Stimulated activated CD8-positive, alpha-beta memory T cell treated with anti-CD3 and anti-CD28 coated beads, Interleukin-4, amount 100 ng/mL, for 1 hour (primary cell): ENCODE data around the gene THEM4.
"Not testable (repeated sequence)": the region's sequence is repeated elsewhere in the genome, so short reads cannot be mapped to it uniquely, and the experiment has no call there.

Experiments used
- DNase-seq, 2 donors: peaks; one replicate each; pipeline ENCODE4 v3.0.0-alpha.2; 2020; ENCODE audit warnings: low read depth in 2 of 2, low spot score in 1 of 2

Gene THEM4

DNA sequence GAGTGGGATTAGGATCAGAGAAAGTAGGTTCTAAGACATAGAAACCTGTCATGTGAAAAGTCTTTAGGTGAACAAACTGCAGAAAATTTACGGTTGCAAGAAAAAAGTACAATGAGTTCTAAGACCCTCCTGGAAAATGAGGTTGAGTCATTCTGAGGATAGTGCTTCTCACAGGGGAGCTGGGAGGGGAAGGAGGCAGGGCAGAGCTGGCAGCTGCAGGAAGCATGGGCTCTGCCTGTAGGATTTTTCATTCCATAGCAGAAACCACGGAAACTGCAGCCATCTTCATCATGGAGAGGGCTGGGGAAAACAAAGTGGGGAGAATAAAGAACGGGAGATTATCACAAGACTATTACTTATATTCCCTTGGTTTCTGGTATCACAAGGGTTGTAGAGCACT, 25.8 kb upstream of the THEM4 start:
- DNase-seq = no peak

DNA sequence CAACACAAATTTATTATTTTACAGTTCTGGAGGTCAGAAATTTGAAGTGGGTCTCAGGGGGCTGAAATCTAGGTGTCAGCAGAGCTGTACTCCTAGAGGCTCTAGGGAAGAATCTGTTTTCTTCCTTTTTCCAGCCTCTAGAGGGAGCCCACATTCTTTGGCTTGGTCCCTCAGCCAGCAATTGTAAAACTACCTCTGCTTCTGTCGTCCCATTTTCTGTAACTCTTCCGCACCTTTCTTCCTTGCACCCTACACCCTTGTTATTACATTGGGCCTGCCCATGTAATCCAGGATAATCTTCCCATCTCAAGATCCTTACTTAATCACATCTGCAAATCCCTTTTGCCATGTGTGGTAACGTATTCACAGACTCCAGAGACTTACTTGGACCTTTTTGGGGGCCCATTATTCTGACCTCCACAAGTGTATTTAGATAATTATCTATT, 24.8 kb upstream of the THEM4 start:
- DNase-seq = no peak

DNA sequence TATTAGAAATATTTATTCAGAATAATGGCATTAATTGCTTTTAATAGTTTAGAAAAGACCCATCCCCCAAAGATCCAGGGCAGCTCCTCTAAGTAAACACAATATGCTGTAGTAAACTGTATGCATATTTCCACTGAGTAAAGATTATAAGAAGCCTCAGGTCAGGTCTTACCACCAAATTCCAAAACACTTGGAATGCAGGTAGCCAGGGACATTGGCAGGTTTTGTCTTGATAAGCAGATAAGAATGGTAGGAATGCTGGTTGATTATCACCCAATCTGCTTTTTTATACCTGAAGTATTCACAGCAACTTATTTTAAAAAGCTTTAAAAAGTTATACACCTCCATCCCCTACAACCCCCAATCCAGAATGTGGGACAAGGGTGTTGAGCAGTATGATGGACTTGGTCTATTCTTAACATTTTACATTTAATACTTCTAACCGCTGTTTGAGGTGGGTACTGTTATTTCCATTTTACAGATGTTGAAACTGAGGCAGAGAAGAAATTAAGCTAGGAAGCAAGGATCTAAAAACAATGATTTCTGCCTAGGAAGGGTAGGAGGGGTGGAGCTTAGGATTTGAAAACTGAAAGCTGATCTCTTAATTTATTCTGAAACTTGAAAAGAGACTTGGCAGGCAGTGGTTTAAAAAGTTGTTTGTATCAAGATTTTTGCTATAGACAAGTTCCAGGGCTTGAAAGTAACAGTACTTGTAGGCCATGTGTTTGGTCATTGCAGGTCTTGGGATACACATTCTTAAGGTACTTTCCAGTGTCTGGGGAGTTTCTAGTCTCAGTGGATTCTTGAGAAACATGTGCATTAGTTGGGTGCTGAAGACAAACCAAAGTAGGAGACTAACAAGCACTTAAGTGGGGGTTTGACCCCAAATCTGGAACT, 15.6 kb upstream of the THEM4 start:
- no peak for DNase-seq

DNA sequence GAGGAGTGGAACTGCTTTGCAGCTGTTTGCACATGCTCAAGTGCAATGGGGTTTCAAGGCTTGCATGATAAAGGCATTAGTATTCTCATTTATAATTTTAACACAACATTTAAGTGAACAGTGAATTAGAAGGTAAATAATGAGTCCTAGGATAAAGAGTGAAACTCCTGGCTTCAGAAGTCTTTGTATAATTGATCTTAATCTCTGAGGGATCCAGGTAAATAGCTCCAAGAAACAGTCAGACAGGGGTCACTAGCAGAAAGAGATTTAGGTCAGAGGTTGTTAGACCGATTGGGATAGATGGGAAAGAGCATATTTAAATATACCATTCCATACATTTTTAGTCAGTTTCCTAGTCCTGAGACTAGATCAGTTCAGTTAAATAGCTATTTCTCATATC, 14.1 kb upstream of the THEM4 start:
- DNase-seq = no peak

DNA sequence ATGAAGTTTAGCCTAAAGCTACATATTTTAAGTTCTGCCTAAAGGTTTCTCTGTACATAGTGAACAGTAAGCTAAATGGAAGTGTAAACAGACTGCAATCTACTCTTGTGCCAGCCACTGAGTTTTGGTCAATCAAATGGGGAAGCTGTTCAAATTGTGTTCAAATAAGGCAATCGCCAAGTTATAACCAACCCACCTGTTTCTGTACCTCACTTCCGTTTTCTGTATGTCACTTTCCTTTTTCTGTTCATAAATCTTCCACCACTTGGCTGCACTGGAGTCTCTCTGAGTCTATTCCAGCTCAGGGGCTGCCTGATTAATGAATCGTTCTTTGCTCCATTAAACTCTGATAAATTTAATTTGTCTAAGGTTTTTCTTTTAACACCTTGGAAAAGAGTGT, 10.8 kb upstream of the THEM4 start:
- no peak for DNase-seq

DNA sequence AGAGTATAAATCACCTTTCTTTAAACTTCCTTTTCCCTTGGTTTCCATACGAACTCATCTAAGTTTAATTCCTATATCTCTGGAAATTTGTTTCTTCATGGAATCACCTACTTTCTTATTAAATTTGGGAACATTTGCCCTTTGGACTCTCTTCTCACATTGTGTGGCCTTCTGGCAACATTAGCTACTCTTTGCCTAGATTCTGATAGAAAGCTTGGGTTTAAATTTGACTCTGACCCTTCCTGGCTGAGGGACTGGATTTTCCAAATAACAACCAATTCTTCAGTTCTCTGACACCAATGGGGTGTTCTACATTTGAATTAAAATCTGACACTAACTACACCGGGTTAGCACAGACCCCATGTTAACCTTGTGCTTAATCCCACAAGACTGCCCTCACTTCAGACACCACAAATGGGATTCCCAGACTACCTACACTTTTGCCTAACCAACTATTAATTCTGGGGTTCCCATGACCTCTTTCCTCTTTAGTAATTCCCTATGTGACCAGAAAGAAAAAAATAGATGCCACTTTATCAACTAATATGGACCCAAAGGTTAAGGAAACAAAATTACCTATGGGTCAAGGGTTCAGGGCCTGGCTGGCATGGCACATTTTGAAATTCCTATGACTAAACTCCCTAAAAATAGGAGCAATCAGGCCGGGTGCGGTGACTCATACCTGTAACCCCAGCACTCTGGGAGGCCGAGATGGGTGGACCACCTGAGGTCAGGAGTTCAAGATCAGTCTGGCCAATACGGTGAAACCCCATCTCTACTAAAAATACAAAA, 9.7 kb upstream of the THEM4 start:
- no peak for DNase-seq

DNA sequence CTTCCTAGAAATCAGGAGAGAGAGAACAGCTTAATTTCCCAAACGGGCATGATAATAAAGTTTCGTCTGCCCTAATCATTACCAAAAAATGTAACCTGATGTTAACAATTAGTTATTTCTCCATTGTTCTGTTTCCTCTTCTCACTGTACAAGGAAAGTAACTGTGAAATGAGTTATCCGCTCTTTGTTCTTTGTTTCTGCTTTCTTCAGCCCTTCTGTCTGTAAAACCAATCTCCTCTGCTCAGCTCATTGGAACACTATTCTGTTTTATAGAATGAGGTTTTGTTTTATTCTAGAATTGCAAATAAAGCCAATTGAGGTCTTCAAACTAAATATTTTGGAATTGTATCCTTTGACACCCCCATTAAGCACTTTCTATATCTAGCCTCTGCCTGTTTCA, 8.8 kb upstream of the THEM4 start:
- no peak for DNase-seq

DNA sequence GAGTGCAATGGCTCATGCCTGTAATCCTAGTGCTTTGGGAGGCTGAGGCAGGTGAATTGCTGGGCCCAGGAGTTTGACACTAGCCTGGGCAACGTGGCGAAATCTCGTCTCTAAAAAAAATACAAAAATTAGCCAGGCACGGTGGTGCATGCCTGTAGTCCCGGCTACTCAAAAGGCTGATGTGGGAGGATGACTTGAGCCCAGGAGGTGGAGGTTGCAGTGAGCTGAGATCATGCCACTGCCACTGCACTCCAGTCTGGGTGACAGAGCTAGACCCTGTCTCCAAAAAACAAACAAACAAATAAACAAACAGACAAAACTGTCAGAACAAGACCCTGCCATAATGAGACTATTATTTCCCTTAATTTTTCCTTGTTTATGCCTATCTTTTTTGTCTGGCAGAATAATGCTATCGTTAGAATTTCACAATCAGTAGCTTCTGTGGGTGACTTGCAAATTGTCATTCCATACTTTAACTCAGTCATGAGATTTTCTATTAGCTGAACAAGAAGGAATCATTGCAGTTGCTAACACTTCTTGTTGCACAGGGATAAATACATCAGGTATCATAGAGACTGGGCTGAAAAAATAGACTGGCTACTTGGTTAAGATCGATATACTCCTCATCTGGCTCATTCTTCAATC, 7.5 kb upstream of the THEM4 start:
- DNase-seq = no peak

DNA sequence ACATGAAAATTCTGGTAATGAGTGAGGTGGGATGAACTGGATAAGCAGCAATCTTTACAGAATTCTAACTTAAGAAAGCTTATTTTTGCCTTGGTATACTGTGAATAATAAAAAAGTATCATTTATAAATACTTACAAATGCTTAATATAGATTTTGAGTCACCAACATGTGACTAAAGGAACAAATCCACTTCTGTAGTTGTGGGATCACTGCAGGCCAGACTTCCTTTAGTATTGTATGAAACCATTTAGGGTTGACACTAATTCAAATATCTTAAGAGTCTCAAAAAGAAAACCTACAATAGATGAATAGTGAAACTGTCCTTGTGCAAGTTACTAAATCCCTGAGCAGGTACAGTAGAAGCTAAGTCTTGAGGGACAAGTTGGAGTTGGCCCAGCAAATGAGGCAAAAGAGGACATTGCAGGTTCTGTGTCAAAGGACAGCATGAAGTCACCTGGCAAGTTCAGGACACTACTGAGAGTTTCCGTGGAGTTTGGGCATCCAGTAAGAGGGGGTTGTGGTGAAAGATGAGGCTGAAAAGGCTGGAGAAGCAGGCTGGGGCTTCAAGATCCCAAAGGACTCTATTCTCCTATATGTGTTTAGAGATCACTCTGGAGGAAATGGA, 5.9 kb upstream of the THEM4 start:
- DNase-seq = no peak

DNA sequence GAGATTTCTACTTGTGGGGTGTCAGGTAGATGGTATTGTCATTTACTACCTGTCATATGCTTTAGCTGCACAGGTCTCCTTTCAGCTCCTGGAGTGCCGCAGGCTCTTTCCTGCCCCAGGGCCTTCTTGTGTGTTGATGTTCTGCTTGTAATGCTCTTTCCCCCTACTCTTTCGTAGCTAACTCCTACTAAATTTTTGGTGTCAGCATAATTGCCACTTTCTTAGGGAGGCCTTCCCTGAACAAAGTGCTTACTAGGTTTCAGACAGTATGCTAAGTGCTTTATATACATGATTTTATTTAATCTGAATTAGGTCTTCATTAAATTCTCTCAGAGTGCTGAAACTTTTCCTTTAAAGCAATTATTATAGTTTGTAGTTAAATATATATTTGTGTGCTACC, 4.8 kb upstream of the THEM4 start:
- no peak for DNase-seq

DNA sequence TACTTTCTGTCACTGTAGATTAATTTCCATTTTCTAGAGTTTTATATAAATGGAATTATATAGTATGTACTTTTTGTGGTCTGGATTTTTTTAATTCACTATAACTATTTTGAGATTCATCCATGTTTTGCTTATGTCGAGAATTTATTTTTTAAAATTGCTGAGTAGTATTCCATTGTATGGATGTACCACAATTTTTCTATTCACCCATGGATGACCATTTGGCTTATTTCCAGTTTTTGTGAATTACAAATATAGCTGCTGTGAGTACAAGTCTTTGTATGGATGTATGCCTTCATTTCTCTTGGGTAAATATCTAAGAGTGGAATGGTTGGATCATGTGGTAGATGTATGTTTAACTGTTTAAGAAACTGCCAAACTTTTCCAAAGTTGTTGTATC, 3.7 kb upstream of the THEM4 start:
- no peak for DNase-seq

DNA sequence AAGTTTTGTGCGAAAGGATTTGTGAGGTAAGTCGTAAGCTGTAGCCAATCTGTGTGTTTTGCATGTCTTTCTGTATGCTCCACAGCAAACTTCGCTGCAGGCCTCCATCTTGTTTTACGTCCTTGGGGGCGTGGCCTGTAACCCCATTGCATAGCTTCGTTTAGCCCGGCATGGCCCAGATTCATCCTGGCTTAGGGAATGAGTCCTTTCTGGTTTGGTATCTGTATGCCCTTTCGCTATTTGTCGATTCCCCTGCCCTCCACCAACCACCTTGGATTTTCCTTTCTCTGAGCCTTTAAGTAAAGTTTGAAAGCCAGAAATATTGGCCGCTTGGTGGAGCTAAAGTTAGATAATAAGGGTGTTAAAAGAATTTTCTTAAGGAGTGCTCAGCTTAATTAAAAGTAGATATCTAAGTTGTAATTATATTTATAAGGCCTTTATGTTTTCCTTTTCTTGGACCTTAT, 1.1 kb downstream of the THEM4 start:
- no peak for DNase-seq

DNA sequence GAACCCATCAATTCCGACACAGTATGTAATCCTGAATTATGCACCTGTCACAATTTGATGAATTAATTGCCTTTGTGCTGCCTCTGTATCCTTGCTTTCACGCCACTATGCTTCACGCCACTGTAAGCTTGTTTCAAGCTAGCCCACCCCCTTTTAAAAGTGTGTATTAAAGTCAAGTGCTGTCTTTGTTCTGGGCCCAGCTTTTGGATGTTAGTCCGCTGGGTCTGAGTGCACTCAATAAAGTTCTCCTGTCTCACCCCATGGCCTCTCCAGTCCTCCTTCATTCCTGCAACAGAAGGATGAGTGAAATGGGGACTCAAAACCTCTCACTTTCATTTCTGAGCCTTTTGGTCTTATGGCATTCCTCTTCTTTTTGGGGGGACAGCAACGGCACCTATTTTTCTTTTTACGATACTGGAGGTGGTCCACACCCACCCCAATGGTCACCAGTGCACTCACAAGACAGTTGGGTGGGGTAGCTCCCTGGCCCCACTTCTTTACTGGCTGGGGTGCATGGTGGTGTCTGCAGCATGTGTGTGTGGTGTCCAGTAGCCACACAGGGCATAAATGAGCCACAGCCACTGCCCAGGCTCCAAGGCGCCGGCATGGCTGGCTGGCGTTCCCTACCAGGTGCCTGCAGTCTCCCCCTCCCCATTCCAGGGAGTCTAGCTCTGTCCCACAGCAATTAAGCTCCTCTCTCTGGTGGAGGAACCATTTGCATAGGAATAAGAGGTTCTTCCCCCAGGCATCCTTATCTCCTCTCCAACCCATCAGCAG, 1.8 kb downstream of the THEM4 start:
- DNase-seq = no peak

DNA sequence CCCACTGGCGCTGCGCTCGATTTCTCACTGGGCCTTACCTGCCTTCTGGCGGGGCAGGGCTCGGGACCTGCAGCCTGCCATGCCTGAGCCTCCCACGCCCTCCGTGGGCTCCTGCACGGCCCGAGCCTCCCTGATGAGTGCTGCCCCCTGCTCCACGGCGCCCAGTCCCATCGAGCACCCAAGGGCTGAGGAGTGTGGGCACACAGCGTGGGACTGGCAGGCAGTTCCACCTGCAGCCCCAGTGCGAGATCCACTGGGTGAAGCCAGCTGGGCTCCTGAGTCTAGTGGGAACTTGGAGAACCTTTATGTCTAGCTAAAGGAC, 3.0 kb downstream of the THEM4 start:
- not testable (repeated sequence) for DNase-seq

DNA sequence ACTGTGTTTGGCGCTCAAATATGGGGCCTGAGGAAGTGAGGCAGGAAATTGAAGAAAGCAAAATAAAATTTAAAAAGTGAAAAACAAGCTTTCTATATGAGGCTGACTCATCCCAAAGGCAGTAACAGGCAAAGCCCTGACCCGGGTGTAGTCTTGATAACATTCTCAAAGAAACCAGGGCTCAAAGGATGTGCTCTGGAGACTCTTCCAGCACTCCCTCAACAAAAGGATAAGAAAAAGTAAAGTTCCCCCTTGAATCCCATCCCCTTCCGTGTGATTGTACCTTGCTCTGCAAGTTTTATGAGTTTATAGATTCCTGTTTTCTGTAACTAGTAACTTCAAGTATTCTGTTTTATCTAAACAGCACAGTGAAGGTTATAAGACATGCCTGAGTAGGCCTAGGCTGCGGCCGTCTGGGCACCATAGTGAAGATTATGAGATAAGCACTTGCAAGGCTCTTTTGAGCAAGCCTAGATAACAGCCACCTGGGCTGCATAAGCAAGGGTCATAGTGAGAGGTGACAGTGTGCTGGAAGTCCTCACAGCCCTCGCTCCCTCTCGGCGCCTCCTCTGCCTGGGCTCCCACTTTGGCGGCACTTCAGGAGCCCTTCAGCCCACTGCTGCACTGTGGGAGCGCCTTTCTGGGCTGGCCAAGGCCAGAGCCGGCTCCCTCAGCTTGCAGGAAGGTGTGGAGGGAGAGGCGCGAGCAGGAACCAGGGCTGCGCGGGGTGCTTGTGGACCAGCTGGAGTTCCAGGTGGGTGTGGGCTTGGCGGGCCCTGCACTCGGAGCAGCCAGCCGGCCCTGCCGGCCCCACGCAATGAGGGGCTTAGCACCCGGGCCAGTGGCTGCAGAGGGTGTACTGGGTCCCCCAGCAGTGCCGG, 3.6 kb downstream of the THEM4 start:
- not testable (repeated sequence) for DNase-seq

DNA sequence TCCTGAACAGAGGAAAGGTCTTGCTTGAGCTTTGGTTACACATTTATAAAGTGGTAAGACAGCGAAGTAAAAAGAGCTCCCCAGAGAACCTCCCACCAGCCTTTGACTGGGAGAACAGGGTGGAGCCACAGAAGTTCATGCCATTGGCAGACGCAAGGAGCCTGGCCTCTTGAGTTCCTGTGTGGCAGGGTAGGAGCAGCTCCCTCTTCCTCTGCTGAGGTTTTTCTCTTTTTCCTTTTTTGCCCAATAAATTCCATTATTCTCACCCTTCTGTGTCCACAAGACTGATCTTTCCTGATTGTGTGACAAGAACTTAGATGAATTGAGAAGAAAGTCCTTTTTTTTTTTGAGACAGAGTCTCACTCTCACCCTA, 4.3 kb downstream of the THEM4 start:
- DNase-seq = peak in 1 of 2 donors; percentile 45

DNA sequence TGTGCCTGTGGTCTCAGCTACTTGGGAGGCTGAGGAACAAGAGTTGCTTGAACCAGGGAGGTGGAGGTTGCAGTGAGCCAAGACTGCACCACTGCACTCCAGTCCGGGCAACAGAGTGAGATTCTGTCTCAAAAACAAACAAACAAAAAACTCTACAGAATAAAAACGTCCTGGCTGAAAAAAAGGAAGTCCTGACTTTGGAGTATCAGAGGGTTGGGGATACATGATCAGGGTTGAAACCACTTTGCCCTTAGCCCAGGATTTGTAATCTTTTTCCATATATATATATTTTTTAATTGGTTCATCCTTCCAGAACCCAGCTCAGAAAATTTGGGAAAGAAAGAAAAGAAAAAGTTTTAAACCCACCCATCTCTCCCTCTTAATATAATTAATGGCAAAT, 6.5 kb downstream of the THEM4 start:
- DNase-seq = no peak

DNA sequence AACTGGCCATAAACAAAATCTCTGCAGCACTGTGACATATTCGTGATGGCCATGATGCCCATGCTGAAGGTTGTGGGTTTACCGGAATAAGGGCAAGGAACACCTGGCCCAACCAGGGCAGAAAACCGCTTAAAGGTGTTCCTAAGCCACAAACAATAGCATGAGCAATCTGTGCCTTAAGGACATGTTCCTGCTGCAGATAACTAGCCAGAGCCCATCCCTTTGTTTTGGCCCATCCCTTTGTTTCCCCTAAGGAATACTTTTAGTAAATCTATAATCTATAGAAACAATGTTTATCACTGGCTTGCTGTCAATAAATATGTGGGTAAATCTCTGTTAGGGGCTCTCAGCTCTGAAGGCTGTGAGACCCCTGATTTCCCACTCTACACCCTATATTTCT, 8.5 kb downstream of the THEM4 start:
- DNase-seq = not testable (repeated sequence)

DNA sequence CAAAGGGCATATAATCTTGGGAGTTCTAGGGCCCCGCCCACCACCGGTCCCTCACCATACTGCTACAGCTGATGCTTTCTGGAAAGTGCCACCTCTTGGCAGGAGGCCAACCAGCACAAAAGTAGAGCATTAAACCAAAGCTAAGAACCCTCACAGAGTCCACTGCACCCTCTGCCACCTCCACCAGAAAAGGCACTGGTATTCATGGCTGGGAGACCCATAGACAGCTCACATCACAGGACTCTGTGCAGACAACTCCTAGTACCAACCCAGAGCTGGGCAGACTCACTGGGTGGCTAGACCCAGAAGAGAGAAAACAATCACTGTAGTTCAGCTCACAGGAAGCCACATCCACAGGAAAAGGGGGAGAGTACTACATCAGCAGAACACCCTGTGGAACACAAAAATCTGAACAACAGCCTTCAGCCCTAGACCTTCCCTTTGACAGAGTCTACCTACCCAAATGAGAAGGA, 10.8 kb downstream of the THEM4 start:
- DNase-seq = peak in 1 of 2 donors; percentile 39
